Activated T-cell treated with anti-CD3 and anti-CD28 coated beads, Interleukin-2, amount 50 U/mL, for 72 hours (primary cell): ENCODE measurements around the gene SPNS2. TPM values are rescaled to one million over a fixed set of nuclear protein-coding genes. Genes with fewer than 3 reads are reported as not detected.

ENCODE experiments used
- ATAC-seq, 2 donors: fragments of 150-1000 bp; cut with Tn5 transposase; replicated peaks in 1 of 2; 2 replicates each; pipeline ENCODE4 v1.10.0; 2021; ENCODE audit warnings: moderate library complexity in 2 of 2, mild to moderate bottlenecking in 1 of 2
- DNase-seq, 2 donors: peaks; one replicate each; pipeline ENCODE4 v3.0.0; 2021 to 2022; ENCODE audit warnings: mixed read lengths in 1 of 2
- H3K27ac Mint-ChIP-seq: one replicate; pipeline ENCODE4 v1.8.0; 2022; ENCODE audit warnings: mild to moderate bottlenecking, moderate library complexity, mixed read lengths
- H3K27me3 Mint-ChIP-seq: one replicate; pipeline ENCODE4 v1.8.0; 2022; ENCODE audit warnings: low read depth, mixed read lengths
- H3K36me3 Mint-ChIP-seq, 2 donors: one replicate each; pipeline ENCODE4 v1.8.0; 2022; ENCODE audit warnings: mixed read lengths in 2 of 2, mild to moderate bottlenecking in 1 of 2; ENCODE audit not compliant: insufficient read depth in 2 of 2
- H3K4me1 Mint-ChIP-seq: one replicate; pipeline ENCODE4 v1.8.0; 2022; ENCODE audit warnings: low read depth, mixed read lengths
- H3K4me3 Mint-ChIP-seq, 2 donors: one replicate each; pipeline ENCODE4 v1.8.0; 2022; ENCODE audit warnings: mild to moderate bottlenecking in 2 of 2, mixed read lengths in 2 of 2, moderate library complexity in 2 of 2
- H3K9me3 Mint-ChIP-seq, 2 donors: one replicate each; pipeline ENCODE4 v1.8.0; 2022; ENCODE audit warnings: mixed read lengths in 2 of 2
- total RNA-seq, 2 donors: library from RNA; stranded (reverse); gene quantifications; one replicate each; pipeline ENCODE4 v1.2.3, GENCODE V29; 2022

SPNS2 gene
- total RNA-seq, 2 donors from 2014 or later = 1.1 to 1.3 TPM

DNA sequence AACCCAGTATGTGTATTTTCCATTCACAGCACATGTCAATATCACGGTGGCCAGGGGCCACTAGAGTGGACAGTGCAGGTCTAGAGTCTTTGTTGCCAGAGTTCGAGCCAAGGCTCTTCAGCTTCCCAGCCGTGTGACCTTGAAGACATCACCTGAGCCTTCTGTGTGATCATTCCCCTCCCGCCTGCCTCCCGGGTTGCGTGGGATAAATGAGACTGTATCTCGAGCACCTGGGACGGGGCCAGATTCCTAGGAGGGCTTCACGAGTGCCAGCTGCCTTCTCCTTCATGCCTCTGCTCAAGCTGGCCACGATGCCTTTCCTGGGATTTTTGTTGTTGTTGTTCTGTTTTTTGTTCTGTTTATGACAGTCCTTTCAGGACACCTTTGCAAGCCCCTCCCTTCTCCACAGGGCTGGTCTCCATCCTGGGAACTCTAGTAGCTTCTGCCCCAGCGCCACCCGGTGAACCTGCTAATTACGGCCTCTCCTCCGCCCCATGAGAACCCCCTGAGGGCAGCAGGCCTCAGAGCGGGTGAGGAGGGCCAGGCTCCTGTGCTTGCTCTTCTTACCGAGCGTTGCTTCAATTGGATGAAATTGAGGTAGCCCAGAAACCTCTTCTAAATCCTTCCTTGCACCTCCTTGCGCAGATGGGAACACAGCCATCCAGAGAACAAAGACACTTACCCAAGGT, 3.9 kb downstream of the SPNS2 start:
- ATAC-seq (no peak), DNase-seq (no peak)
- no peaks in the 10 kb centered on the region for H3K9me3 Mint-ChIP-seq
- H3K27me3 Mint-ChIP-seq = peaks cover 33% of the 10 kb centered on the region
- no peak overlapping the region for H3K27ac Mint-ChIP-seq
- no peak overlapping the region for H3K4me3 Mint-ChIP-seq
- H3K4me1 Mint-ChIP-seq = peaks cover 31% of the 10 kb centered on the region
- H3K36me3 Mint-ChIP-seq = no peaks in the 10 kb centered on the region

DNA sequence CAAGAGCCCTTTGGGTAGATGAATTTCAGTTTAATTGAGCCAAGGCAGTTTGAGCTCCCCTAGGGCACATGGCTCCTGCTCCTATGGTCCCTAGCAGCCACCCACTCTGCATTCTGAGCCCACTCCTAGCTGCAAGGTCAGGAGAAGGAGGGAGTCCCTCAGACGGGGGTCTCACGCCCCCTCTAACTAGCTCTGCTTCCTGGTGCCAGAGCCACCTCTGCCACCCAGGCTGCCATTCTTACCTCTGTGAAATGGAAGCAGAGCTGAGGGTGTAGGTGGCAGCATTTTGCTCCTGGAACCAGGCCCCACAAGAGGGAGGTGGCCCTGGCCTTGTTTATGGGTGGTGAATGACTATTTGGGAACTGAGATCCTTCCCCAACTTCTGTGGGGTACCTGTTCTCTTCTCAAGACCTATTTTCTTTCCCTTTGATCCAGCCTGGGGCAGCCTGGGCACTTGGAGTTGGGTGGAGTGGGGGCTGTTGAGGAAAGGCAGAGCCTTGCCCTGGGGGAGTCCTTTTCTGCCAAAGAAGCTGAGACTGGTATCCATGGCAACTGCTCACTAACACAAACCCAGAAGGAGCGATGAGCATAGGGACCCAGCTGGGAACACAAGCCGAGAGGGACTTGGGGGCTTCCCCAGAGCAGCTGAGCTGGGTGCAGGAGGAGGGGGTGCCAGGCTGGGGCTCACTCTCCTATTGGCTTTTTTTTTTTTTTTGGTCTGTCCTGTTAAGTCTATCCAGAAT, 4.8 kb downstream of the SPNS2 start:
- Mint-ChIP-seq H3K27me3 (peaks cover 33% of the 10 kb centered on the region), H3K27ac (no peak overlapping the region), H3K36me3 (no peaks in the 10 kb centered on the region), H3K4me3 (no peak overlapping the region), H3K9me3 (no peaks in the 10 kb centered on the region), H3K4me1 (peaks cover 31% of the 10 kb centered on the region)
- DNase-seq = no peak
- ATAC-seq = no peak

DNA sequence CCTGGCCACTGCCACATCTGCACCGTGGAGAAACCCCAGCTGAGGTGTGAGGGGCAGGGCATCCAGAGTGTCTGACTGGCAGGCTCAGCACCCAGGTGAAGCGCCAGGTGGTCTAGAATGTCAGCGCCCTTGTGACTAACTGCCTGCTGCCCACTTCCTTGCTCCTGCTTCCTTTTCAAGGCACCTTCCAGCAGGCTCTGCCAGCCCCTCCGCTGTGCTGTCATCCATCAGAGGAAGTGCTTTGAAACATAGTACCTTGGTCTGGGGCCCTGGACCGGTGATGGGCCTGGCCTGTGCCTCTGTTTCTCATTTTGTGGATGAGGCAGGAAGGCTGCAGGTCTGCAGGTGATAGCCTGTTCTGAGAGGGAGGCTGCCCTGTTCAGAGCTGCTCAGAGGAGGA, 5.5 kb downstream of the SPNS2 start:
- ATAC-seq = peak in 1 of 2 donors; percentile 14
- no peak for DNase-seq
- no peak overlapping the region for H3K4me3 Mint-ChIP-seq
- H3K27me3 Mint-ChIP-seq = peaks cover 33% of the 10 kb centered on the region
- no peaks in the 10 kb centered on the region for H3K36me3 Mint-ChIP-seq
- no peaks in the 10 kb centered on the region for H3K9me3 Mint-ChIP-seq
- H3K4me1 Mint-ChIP-seq = peaks cover 38% of the 10 kb centered on the region
- no peak overlapping the region for H3K27ac Mint-ChIP-seq

DNA sequence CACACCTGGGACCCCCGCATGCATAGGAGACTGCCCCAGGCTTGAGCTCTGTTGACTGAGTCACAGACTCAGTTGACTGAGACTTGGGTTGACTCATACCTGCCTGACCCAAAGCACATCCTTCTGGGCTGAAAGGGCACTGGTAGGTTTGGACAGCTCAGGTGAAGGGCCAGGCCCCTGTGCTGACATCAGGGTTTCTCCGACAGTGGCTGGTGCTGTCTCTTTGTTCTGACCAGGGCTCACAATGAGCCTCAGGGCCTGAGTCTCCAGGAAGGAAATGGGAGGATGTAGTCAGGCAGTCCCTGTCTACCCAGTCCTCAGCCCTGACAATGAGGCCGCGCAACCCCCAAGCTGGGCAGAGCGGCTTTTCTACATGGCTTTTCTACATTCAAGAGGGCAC, 6.5 kb downstream of the SPNS2 start:
- H3K4me1 Mint-ChIP-seq = peaks cover 36% of the 10 kb centered on the region

DNA sequence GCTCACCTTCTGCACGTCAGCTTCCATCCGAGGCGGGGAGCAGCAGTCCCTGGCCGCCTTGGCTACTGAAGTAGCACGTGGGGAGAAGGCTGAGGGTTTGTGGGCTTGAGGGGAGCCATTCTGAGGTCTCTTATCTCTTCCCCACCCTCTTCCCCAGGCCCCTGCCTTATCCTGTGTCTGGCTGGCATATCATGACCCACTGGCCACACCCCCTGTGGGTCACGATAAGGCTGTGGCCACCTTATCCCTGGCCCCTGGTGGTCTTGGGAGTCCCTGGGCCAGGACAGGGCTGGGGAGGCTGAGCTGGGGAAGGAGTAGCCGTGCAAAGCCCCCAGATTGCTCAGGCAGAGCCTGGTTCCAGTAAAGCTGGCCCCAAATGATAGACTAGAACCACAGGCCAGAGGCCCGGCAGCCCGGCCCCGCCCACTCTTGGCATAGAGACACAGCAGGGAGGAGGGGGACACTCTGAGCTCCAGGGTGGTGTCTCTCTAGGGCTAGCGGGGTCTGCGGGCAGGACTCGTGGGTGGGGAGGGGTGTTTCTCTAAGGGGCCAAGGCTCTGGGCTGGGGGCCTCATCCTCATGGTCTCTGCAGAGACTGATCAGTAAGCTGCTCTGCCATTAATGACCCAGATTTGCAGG, 7.6 kb downstream of the SPNS2 start:
- Mint-ChIP-seq H3K4me1 (peaks cover 34% of the 10 kb centered on the region), H3K27ac (no peak overlapping the region), H3K9me3 (no peaks in the 10 kb centered on the region), H3K36me3 (no peaks in the 10 kb centered on the region), H3K27me3 (peaks cover 13% of the 10 kb centered on the region), H3K4me3 (no peak overlapping the region)
- no peak for DNase-seq
- ATAC-seq = no peak

More for the DNA sequence above, 6.5 kb downstream of the SPNS2 start:
- Mint-ChIP-seq H3K4me3 (no peak overlapping the region), H3K36me3 (no peaks in the 10 kb centered on the region), H3K27ac (no peak overlapping the region), H3K9me3 (no peaks in the 10 kb centered on the region), H3K27me3 (peaks cover 24% of the 10 kb centered on the region)
- ATAC-seq (peak; percentile 28 to 48), DNase-seq (no peak)

DNA sequence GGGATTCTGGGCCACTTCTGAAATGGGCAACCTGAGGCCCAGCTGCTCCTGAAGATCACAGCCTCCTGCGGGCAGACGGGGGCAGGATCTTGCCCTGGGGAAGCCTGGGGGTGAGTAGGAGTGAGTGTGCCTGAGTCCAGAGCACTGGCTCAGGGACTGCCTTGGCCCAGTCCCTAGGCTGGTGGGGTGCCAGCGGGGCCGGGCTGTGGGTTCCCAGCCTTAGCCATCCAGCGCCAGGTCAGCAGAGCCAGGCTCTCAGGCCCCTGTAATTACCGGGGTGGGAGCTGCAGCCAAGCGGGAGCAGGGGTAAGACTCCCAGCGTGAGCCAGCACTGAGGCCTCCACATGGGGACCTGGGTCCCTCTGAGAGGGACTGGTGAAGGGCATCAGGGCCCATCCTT, 8.2 kb downstream of the SPNS2 start:
- no peak overlapping the region for H3K4me3 Mint-ChIP-seq
- peaks cover 7% of the 10 kb centered on the region for H3K27me3 Mint-ChIP-seq
- H3K27ac Mint-ChIP-seq = no peak overlapping the region
- no peaks in the 10 kb centered on the region for H3K9me3 Mint-ChIP-seq
- no peak for ATAC-seq
- peaks cover 34% of the 10 kb centered on the region for H3K4me1 Mint-ChIP-seq
- no peak for DNase-seq
- no peaks in the 10 kb centered on the region for H3K36me3 Mint-ChIP-seq

DNA sequence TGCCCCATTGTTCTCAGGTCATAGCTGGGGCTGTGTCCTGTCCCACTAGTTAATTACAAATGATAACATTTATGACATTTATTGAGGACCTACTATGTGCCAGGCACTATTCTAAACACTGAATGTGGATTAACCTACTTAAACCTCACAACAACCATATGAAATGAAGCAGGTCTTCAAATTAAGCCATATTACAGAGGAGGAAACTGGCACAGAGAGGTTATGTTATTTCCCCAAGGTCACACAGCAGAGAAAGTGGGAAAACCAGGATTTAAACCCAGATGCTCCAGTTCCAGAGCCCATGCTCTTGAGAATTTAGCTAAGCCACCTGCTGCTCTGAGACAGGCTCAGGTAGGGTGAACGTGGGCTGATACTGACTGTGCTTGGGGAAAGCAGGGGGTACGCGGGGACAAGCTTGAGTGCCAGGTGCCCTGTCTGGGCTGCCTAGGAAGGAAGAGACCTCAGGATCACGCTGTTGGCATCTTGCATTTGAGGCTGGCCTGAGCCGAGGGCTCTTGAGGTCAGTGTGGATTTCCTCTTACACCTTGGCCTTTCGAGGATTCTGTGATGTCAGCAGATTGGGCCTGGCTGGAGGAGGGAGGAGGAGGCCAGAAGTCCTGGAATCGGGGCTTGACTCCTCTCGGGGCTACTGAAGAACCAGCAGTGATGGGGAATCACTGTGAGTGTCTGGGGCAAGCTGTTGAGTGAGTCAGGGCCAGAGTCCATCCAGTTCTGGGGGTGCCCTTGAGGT, 8.9 kb downstream of the SPNS2 start:
- peaks cover 4% of the 10 kb centered on the region for H3K27me3 Mint-ChIP-seq
- H3K4me3 Mint-ChIP-seq = no peak overlapping the region
- H3K27ac Mint-ChIP-seq = no peak overlapping the region
- ATAC-seq = no peak
- no peak for DNase-seq
- H3K4me1 Mint-ChIP-seq = peaks cover 34% of the 10 kb centered on the region
- no peaks in the 10 kb centered on the region for H3K9me3 Mint-ChIP-seq
- no peaks in the 10 kb centered on the region for H3K36me3 Mint-ChIP-seq

DNA sequence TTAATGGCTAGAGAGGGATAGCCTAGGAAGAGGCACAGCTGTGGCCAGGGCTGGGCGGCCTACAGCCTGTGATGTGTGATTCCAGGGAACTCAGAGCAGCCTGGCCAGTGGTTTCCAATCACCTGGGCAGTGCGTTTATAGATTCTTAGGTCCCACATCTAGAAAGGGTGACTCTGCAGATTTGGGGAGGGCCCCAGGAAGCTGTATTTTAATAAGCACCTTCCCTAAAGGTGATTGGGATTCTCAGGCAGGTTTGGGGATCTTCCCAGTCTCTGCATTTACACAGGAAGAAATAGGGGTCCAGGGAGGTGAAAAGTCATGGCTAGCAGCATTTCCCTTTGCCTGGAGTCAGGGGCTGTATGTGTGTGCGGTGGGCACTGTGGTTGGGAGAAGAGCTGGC, 9.5 kb downstream of the SPNS2 start:
- Mint-ChIP-seq H3K4me1 (peaks cover 34% of the 10 kb centered on the region), H3K27ac (no peak overlapping the region), H3K27me3 (no peaks in the 10 kb centered on the region), H3K4me3 (no peak overlapping the region), H3K9me3 (no peaks in the 10 kb centered on the region), H3K36me3 (no peaks in the 10 kb centered on the region)
- DNase-seq = no peak
- no peak for ATAC-seq

DNA sequence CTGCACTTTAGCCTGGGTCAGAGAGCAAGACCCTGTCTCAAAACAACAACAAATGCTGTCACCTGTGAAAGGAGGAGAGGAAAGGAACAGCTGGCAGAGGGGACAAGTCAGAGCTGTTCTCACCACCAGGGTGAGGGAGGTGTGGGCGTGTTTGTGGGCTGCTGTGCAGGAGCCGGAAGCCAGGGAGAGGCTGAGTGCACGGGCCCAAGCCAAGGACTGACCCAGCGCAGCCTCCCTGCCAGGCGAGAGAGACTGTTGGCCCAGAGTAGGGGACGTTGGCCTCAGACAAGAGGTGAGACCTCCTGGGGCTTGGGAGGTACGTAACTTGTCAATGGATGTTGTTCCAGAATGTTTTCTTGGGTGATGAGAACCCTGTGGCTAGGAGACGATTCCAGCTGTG, 10.7 kb downstream of the SPNS2 start:
- ATAC-seq = peak; percentile 73 to 76
- no peaks in the 10 kb centered on the region for H3K36me3 Mint-ChIP-seq
- H3K27ac Mint-ChIP-seq = no peak overlapping the region
- no peaks in the 10 kb centered on the region for H3K9me3 Mint-ChIP-seq
- H3K27me3 Mint-ChIP-seq = no peaks in the 10 kb centered on the region
- H3K4me1 Mint-ChIP-seq = peaks cover 23% of the 10 kb centered on the region
- peak; percentile 49 to 50 for DNase-seq
- no peak overlapping the region for H3K4me3 Mint-ChIP-seq

DNA sequence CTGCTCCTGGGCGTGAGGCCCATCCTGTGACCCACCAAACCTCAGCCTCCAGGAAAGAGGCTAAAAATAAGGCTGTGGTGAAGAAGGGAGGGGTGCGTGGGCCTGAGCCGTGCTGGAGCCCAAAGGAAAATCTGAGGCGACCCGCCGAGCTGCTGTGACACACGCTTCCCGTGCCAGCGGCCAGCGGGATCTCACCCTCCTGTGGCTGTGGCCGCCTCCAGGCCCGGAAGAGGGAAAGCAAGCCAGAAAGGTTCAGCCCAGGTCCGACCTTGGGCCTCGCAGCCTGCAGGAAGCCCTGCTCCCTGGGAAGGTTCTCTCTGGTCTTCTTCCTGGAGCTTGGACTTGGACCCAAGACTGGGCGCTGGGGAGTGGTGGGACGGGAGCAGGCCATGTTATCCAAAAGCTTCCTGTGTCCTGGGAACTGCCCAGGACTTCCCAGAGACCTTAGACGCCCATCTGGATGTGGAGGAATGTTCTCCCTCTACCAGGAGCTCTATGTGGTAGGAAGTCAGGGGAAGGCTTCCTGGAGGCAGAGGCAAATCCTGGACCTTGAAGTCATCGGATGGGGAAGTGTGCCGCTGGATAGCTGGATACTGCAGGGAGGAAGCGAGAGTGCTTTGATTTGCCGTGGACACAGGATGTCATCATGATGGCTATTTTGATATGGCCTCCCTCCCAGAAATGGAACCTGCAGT, 11.4 kb downstream of the SPNS2 start:
- peaks cover 17% of the 10 kb centered on the region for H3K4me1 Mint-ChIP-seq
- ATAC-seq = no peak
- H3K27ac Mint-ChIP-seq = no peak overlapping the region
- no peak overlapping the region for H3K4me3 Mint-ChIP-seq
- no peaks in the 10 kb centered on the region for H3K9me3 Mint-ChIP-seq
- no peaks in the 10 kb centered on the region for H3K36me3 Mint-ChIP-seq
- no peak for DNase-seq
- H3K27me3 Mint-ChIP-seq = no peaks in the 10 kb centered on the region

DNA sequence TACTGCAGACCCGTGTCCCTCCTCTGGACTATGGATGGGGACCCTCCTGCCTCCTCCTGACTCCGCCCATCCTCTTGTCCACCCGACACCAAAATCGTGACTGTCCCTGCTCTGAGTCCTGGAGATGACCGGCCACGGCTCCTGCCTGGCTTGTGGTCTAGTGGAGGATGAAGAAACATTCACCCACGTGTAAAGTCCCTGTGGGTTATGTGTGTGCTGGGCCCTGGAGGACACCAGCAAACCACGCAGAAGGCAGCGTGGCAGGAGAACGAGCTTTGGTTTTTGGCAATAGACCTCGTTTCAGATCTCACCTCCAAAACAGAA, 11.9 kb downstream of the SPNS2 start:
- Mint-ChIP-seq H3K27ac (no peak overlapping the region), H3K27me3 (no peaks in the 10 kb centered on the region), H3K36me3 (no peaks in the 10 kb centered on the region), H3K4me3 (no peak overlapping the region), H3K9me3 (no peaks in the 10 kb centered on the region), H3K4me1 (peaks cover 15% of the 10 kb centered on the region)
- DNase-seq = no peak
- no peak for ATAC-seq

DNA sequence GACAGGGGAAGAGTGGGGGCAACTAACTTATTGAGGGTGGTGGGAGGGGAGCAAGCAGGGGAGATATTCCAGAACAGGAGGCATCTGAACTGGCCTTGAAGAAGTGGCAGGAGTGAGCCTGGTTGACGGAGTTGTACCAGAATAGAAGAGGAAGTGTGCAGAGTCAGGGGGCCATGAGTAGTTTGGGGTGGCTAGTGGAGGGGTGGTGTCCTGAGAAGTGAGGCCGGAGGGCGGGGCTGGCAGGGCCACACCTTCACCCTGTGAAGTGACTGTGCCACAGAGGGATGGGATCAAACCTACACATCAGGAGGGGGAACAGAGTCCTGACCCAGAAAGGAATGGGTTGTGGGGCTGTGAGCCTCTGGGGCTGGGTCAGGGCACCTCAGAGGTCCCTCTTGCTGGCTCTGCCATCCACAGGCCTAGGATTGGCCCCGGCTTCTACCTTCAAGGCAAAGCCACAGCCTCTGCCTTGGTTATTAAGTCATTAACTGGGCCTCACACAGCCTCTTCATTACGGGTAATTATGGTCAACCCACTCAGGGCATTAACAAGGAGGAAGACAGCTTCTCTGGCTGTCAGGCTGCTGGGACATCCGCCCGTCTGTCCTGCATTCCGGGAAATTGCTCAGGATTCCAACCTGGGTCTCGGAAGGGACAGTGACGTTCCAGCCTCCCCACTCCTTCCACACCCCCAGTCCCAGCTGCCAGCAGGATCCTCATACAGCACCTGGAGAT, 12.7 kb downstream of the SPNS2 start:
- Mint-ChIP-seq H3K9me3 (no peaks in the 10 kb centered on the region), H3K36me3 (no peaks in the 10 kb centered on the region), H3K27me3 (no peaks in the 10 kb centered on the region), H3K4me1 (peaks cover 15% of the 10 kb centered on the region), H3K27ac (no peak overlapping the region), H3K4me3 (no peak overlapping the region)
- DNase-seq (no peak), ATAC-seq (no peak)
